ENCODE data around the gene SLC25A28.
"Not testable (repeated sequence)": the region's sequence is repeated elsewhere in the genome, so short reads cannot be mapped to it uniquely, and the experiment has no call there.

SLC25A28 gene

DNA sequence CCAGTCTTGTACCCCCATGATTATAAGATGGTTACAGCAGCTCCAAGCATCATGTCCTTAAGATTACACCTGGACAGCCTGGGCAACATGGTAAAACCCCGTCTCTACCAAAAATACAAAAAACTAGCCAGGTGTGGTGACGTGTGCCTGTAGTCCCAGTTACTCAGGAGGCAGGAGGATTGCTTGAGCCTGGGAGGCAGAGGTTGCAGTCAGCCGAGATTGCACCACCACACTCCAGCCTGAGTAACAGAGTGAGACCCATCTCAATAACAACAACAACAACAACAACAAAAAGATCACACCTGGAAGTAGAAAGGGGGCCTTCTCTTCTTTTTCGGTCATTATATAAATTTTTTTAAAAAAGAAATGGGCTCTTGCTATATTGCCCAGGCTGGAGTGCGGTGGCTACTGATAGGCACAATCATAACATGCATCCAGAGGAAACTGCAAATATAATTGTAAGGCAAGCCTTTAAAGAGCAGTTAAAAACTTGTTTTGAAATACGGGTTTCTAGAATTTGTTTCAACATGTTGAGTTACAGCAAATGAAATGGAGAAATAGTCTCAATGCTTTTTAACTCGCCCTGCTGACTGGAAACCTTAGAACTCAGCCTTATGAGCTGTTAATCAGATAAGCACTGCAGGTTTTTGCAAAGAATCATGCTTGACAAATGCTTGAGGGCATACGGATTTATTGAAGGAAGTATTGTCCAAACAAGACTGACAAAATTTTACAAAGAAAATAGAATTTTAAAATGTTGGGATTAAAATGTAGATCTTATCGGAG lies 34.3 kb upstream of the SLC25A28 start:
- DNase-seq (ENCODE audit: low read depth), result peak; percentile 65
- no peak overlapping the region for H3K9ac ChIP-seq (ENCODE audit: low read length)
- H3K27me3 ChIP-seq (replicated peaks; ENCODE audit: control insufficient read depth, insufficient read depth, low read length), result no peaks in the 10 kb centered on the region
- peaks cover 6% of the 10 kb centered on the region for H3K4me1 ChIP-seq (ENCODE audit: control insufficient read depth, insufficient read depth, low read length)
- H3K9me3 ChIP-seq (ENCODE audit: control insufficient read depth, low read length), result no peaks in the 10 kb centered on the region
- H3K4me3 ChIP-seq (ENCODE audit: low read length), result no peak overlapping the region
- no peaks in the 10 kb centered on the region for H3K36me3 ChIP-seq (ENCODE audit: control insufficient read depth, insufficient read depth, low read length, severe bottlenecking)

DNA sequence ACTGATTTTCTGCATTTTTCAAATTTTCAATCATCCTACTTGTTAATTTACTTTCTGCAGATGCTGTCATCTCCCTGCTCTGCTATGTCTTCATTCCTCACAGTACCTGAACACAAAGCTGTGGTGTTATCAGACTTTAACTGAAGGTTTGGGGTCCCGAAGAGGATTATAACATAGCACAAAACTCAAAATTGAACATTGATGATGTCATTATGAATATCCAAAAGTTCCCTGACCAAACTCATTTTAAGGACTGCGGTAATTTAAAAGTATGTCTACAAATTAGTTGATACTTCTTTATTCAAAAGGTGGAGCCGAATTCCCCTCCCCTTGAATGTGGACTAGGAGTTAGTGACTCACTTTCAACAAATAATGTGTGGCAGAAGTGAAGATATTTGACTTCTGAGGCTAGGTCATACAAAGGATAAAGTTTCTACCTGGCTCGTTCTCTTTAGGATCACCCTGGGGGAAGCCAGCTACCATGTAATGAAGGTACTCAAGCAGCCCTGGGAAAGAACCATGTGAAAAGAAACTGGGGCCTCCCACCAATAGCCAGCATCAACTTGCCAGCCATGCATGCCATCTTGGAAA lies 32.7 kb upstream of the SLC25A28 start:
- Histone ChIP-seq H3K36me3 (ENCODE audit: control insufficient read depth, insufficient read depth, low read length, severe bottlenecking) (no peaks in the 10 kb centered on the region), H3K4me3 (ENCODE audit: low read length) (no peak overlapping the region), H3K9me3 (ENCODE audit: control insufficient read depth, low read length) (no peaks in the 10 kb centered on the region), H3K27me3 (replicated peaks; ENCODE audit: control insufficient read depth, insufficient read depth, low read length) (no peaks in the 10 kb centered on the region), H3K4me1 (ENCODE audit: control insufficient read depth, insufficient read depth, low read length) (no peaks in the 10 kb centered on the region), H3K9ac (ENCODE audit: low read length) (no peak overlapping the region)
- DNase-seq (ENCODE audit: low read depth), result no peak

DNA sequence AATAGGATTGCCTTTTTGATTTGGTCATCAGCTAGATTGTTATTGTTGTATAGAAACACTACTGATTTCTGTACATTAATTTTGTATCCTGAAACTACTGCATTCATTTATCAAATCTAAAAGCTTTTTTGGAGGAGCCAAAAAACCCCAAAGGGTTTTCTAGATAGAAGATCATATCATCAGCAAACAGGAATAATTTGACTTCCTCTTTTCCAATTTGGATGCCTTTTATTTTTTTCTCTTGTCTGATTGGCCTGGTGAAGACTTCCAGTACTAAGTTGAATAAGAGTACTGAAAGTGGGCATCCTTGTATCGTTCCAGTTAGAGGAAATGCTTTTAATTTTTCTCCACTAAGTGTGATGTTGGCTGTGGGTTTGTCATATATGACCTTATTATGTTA lies 28.5 kb upstream of the SLC25A28 start:
- Histone ChIP-seq H3K4me3 (ENCODE audit: low read length) (no peak overlapping the region), H3K9me3 (ENCODE audit: control insufficient read depth, low read length) (peaks cover 5% of the 10 kb centered on the region), H3K4me1 (ENCODE audit: control insufficient read depth, insufficient read depth, low read length) (no peaks in the 10 kb centered on the region), H3K9ac (ENCODE audit: low read length) (no peak overlapping the region), H3K36me3 (ENCODE audit: control insufficient read depth, insufficient read depth, low read length, severe bottlenecking) (no peaks in the 10 kb centered on the region), H3K27me3 (replicated peaks; ENCODE audit: control insufficient read depth, insufficient read depth, low read length) (no peaks in the 10 kb centered on the region)
- no peak for DNase-seq (ENCODE audit: low read depth)

DNA sequence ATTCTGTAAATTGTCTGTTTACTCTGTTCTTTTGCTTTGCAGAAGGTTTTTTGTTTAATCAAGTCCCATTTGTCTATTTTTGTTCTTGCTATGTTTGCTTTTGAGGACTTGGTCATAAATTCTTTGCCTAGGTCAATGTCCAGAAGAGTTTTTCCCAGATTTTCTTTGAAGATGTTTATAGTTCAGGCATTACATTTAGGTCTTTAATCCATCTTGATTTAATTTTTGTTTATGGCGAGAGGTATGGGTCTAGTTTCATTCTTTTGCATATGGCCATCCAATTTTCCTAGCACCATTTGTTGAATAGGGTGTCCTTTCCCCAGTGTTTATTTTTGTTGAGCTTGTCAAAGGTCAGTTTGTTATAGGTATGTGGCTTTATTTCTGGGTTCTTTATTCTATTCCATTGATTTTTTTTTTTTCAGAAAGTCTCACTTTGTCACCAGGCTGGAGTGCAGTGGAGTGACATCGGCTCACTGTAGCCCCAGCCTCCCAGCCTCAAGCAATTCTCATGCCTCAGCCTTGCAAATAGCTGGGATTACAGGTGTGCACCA lies 27.4 kb upstream of the SLC25A28 start:
- Histone ChIP-seq H3K36me3 (ENCODE audit: control insufficient read depth, insufficient read depth, low read length, severe bottlenecking) (no peaks in the 10 kb centered on the region), H3K4me1 (ENCODE audit: control insufficient read depth, insufficient read depth, low read length) (no peaks in the 10 kb centered on the region), H3K27me3 (replicated peaks; ENCODE audit: control insufficient read depth, insufficient read depth, low read length) (no peaks in the 10 kb centered on the region), H3K9ac (ENCODE audit: low read length) (no peak overlapping the region), H3K4me3 (ENCODE audit: low read length) (no peak overlapping the region), H3K9me3 (ENCODE audit: control insufficient read depth, low read length) (peaks cover 5% of the 10 kb centered on the region)
- no peak for DNase-seq (ENCODE audit: low read depth)

DNA sequence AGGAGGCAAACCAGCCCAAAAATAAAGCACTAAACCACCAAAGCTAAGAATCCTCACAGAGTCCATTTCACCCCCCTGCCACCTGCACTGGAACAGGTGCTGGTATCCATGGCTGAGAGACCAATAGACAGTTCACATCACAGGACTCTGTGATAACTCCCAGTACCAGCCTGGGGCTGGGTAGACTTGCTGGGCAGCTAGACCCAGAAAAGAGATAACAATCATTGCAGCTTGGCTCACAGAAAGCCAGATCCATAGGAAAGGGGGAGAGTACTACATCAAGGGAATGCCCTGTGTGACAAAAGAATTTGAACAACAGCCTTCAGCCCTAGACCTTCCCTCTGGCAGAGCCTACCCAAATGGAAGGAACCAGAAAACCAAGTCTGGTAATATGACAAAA lies 13.6 kb upstream of the SLC25A28 start:
- Histone ChIP-seq H3K36me3 (ENCODE audit: control insufficient read depth, insufficient read depth, low read length, severe bottlenecking) (no peaks in the 10 kb centered on the region), H3K4me1 (ENCODE audit: control insufficient read depth, insufficient read depth, low read length) (peaks cover 12% of the 10 kb centered on the region), H3K9me3 (ENCODE audit: control insufficient read depth, low read length) (no peaks in the 10 kb centered on the region), H3K27me3 (replicated peaks; ENCODE audit: control insufficient read depth, insufficient read depth, low read length) (no peaks in the 10 kb centered on the region), H3K9ac (ENCODE audit: low read length) (no peak overlapping the region), H3K4me3 (ENCODE audit: low read length) (no peak overlapping the region)
- no peak for DNase-seq (ENCODE audit: low read depth)

DNA sequence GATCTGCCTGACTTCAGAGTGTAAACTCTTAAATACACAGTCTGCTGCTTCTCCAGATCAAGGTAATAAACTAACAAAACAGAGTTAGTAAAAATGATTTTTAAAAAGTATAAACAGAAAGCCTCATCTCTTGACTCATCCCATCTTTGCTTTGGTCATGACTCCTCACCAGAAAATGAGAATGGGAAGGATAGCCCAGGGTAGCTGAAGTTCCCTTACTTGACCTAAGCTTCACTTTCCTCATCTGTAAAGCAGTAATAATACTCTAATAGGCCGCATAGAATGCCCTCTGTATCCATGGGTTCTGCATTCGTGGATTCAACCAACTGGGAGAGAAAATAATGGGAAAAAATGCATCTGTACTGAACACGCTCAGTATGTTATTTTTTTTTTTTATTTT lies 11.3 kb upstream of the SLC25A28 start:
- no peak overlapping the region for H3K9ac ChIP-seq (ENCODE audit: low read length)
- DNase-seq (ENCODE audit: low read depth), result peak; percentile 37
- no peaks in the 10 kb centered on the region for H3K27me3 ChIP-seq (replicated peaks; ENCODE audit: control insufficient read depth, insufficient read depth, low read length)
- no peak overlapping the region for H3K4me3 ChIP-seq (ENCODE audit: low read length)
- H3K9me3 ChIP-seq (ENCODE audit: control insufficient read depth, low read length), result no peaks in the 10 kb centered on the region
- no peaks in the 10 kb centered on the region for H3K36me3 ChIP-seq (ENCODE audit: control insufficient read depth, insufficient read depth, low read length, severe bottlenecking)
- peaks cover 12% of the 10 kb centered on the region for H3K4me1 ChIP-seq (ENCODE audit: control insufficient read depth, insufficient read depth, low read length)

DNA sequence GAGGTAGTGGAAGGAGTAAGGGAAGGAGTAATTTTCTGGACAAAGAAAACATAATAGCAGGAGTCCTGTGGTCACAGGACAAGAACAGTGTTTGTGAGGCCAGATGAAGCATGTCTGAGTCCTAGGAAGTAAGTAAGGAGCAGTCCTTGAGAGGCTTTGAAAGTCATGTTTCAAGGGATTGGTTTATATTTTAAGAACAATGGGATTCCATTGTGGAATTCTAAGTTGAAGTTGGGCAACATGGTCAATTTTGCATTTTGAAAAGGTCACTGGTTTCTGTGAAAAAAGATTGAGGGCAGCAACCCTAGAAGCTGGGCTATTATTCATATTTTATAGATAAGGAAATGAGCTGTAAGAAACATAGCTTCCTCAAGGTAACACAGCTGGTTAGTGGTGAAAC lies 10.8 kb upstream of the SLC25A28 start:
- peak; percentile 24 for DNase-seq (ENCODE audit: low read depth)
- Histone ChIP-seq H3K4me3 (ENCODE audit: low read length) (peak overlapping the region; percentile 32), H3K9ac (ENCODE audit: low read length) (peak overlapping the region; percentile 62), H3K27me3 (replicated peaks; ENCODE audit: control insufficient read depth, insufficient read depth, low read length) (no peaks in the 10 kb centered on the region), H3K4me1 (ENCODE audit: control insufficient read depth, insufficient read depth, low read length) (peaks cover 12% of the 10 kb centered on the region), H3K36me3 (ENCODE audit: control insufficient read depth, insufficient read depth, low read length, severe bottlenecking) (no peaks in the 10 kb centered on the region), H3K9me3 (ENCODE audit: control insufficient read depth, low read length) (no peaks in the 10 kb centered on the region)

DNA sequence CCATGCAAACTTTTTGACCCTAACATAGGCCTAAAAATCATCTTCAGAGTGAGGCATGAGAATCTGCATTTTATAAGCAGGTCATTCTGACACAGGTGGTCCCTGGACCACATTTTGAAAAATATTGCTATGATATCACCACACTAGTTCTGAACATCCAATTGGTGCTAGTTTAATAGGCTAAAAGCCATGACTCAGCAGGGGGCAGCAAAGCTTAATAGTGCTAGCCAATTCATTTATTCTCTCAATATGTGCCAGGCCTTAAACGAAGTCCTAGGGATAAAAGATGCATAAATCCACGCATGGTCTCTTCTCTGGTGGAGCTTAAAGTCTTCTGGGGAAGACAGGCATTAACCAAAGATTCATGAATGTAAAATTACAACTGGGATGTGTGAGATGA lies 10.2 kb upstream of the SLC25A28 start:
- DNase-seq (ENCODE audit: low read depth), result peak; percentile 78
- Histone ChIP-seq H3K4me3 (ENCODE audit: low read length) (peak overlapping the region; percentile 32), H3K27me3 (replicated peaks; ENCODE audit: control insufficient read depth, insufficient read depth, low read length) (no peaks in the 10 kb centered on the region), H3K4me1 (ENCODE audit: control insufficient read depth, insufficient read depth, low read length) (peaks cover 12% of the 10 kb centered on the region), H3K9ac (ENCODE audit: low read length) (peak overlapping the region; percentile 62), H3K36me3 (ENCODE audit: control insufficient read depth, insufficient read depth, low read length, severe bottlenecking) (no peaks in the 10 kb centered on the region), H3K9me3 (ENCODE audit: control insufficient read depth, low read length) (no peaks in the 10 kb centered on the region)

DNA sequence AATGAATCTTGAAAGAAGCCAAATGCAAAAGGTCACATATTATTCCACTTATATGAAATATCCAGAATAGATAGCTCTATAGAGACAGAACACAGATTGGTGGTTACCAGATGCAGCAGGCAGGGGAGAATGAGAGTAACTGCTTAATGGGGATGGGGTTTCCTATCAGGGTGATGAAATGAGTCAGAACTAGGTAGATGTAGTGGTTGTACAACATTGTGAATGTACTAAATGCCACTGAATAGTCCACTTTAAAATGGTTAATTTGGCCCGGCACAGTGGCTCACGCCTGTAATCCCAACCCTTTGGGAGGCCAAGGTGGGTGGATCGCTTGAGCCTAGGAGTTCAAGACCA lies 9.4 kb upstream of the SLC25A28 start:
- no peak for DNase-seq (ENCODE audit: low read depth)
- H3K4me3 ChIP-seq (ENCODE audit: low read length), result no peak overlapping the region
- no peaks in the 10 kb centered on the region for H3K27me3 ChIP-seq (replicated peaks; ENCODE audit: control insufficient read depth, insufficient read depth, low read length)
- no peaks in the 10 kb centered on the region for H3K9me3 ChIP-seq (ENCODE audit: control insufficient read depth, low read length)
- peaks cover 12% of the 10 kb centered on the region for H3K4me1 ChIP-seq (ENCODE audit: control insufficient read depth, insufficient read depth, low read length)
- H3K9ac ChIP-seq (ENCODE audit: low read length), result no peak overlapping the region
- H3K36me3 ChIP-seq (ENCODE audit: control insufficient read depth, insufficient read depth, low read length, severe bottlenecking), result no peaks in the 10 kb centered on the region

DNA sequence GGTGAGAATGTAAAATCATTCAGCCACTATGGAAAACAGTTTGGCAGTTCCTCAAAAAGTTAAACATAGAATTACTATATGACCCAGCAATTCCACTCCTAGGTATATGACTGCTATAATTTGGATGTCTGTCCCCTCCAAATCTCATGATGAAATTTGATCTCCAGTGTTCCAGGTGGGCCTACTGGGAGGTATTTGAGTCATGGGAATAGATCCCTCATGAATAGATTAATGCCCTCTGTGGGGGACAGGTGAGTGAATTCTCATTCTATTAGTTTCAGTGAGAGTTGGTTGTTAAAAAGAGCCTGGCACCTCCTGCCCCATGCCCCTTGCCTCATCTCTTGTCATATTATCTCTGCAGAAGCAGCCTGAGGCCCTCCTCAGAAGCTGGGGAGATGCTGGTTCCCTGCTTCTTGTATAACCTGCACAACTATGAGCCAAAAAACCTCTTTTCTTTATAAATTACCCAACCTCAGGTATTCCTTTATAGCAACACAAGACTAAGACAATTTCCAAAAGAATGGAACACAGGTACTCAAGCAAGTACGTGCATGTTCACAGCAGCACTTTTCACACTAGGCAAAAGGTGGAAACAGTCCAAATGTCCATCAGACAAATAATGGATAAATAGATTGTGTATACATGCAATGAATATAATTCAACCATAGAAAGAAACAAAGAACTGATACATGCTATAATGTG lies 8.8 kb upstream of the SLC25A28 start:
- H3K4me3 ChIP-seq (ENCODE audit: low read length), result no peak overlapping the region
- H3K9ac ChIP-seq (ENCODE audit: low read length), result no peak overlapping the region
- no peaks in the 10 kb centered on the region for H3K36me3 ChIP-seq (ENCODE audit: control insufficient read depth, insufficient read depth, low read length, severe bottlenecking)
- no peaks in the 10 kb centered on the region for H3K27me3 ChIP-seq (replicated peaks; ENCODE audit: control insufficient read depth, insufficient read depth, low read length)
- DNase-seq (ENCODE audit: low read depth), result no peak
- peaks cover 12% of the 10 kb centered on the region for H3K4me1 ChIP-seq (ENCODE audit: control insufficient read depth, insufficient read depth, low read length)
- no peaks in the 10 kb centered on the region for H3K9me3 ChIP-seq (ENCODE audit: control insufficient read depth, low read length)

DNA sequence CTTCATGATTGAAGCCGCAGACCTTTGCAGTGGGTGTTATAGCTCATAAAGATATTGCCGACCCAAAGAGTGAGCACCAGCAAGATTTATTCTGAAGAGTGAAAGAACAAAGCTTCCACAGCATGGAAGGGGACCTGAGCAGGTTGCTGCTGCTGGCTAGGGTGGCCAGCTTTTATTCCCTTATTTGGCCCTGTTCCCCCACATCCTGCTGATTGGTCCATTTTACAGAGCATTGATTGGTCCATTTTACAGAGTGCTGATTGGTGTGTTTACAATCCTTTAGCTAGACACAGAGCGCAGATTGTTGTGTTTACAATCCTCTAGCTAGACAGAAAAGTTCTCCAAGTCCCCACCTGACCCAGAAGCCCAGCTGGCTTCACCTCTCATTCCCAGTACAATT lies 4.9 kb upstream of the SLC25A28 start:
- DNase-seq (ENCODE audit: low read depth); H3K9me3 ChIP-seq (ENCODE audit: control insufficient read depth, low read length); H3K4me3 ChIP-seq (ENCODE audit: low read length); H3K4me1 ChIP-seq (ENCODE audit: control insufficient read depth, insufficient read depth, low read length); H3K36me3 ChIP-seq (ENCODE audit: control insufficient read depth, insufficient read depth, low read length, severe bottlenecking); H3K27me3 ChIP-seq (replicated peaks; ENCODE audit: control insufficient read depth, insufficient read depth, low read length); H3K9ac ChIP-seq (ENCODE audit: low read length): not testable (repeated sequence)

All from adipocyte (in vitro differentiated cells).